Loucy (cell line): ENCODE measurements around the gene ANKRD34A.
A peak's percentile ranks its signal among the peaks of the same experiment; 100 is the strongest.

ENCODE experiments used
- H2AFZ ChIP-seq: fragments of 200-600 bp; sonication (generic); 2 replicates; pipeline ENCODE4 v1.6.0; 2016; ENCODE audit warnings: antibody characterized with exemption, mild to moderate bottlenecking, low read length, moderate library complexity
- H3F3A ChIP-seq: fragments of 200-600 bp; 2 replicates; pipeline ENCODE4 v1.6.0; 2016; ENCODE audit warnings: antibody characterized with exemption, low read depth, mild to moderate bottlenecking
- H3K27me3 ChIP-seq: fragments of 200-600 bp; sonication (generic); 2 replicates; pipeline ENCODE4 v1.6.1; 2014; ENCODE audit warnings: low read length, mild to moderate bottlenecking; ENCODE audit not compliant: insufficient read depth, poor library complexity, severe bottlenecking
- H3K36me3 ChIP-seq: fragments of 200-600 bp; sonication (generic); 2 replicates; pipeline ENCODE4 v1.6.1; 2016; ENCODE audit warnings: low read length; ENCODE audit not compliant: insufficient read depth
- H3K4me1 ChIP-seq: fragments of 200-600 bp; sonication (generic); 2 replicates; pipeline ENCODE4 v1.5.1; 2014; ENCODE audit warnings: low read length, mild to moderate bottlenecking; ENCODE audit not compliant: insufficient read depth, poor library complexity, severe bottlenecking
- H3K4me2 ChIP-seq: fragments of 200-600 bp; sonication (generic); 2 replicates; pipeline ENCODE4 v1.6.0; 2014; ENCODE audit warnings: antibody characterized with exemption, low read length, low read depth, mild to moderate bottlenecking; ENCODE audit not compliant: poor library complexity, severe bottlenecking
- H3K4me3 ChIP-seq: fragments of 200-600 bp; sonication (generic); 2 replicates; pipeline ENCODE4 v1.5.1; 2014; ENCODE audit warnings: low read length, mild to moderate bottlenecking, mixed read lengths; ENCODE audit not compliant: poor library complexity, severe bottlenecking
- H3K79me2 ChIP-seq: fragments of 200-600 bp; sonication (generic); 2 replicates; pipeline ENCODE4 v1.6.1; 2014; ENCODE audit warnings: low read length; ENCODE audit not compliant: insufficient read depth
- H3K9ac ChIP-seq: fragments of 200-600 bp; sonication (generic); 2 replicates; pipeline ENCODE4 v1.6.0; 2014; ENCODE audit warnings: mild to moderate bottlenecking, low read depth, low read length, moderate library complexity; ENCODE audit not compliant: poor library complexity, severe bottlenecking
- H3K9me2 ChIP-seq: fragments of 200-600 bp; sonication (generic); replicated peaks from 2 replicates; pipeline ENCODE4 v1.6.1; 2016; ENCODE audit warnings: low read depth, low read length, mixed read lengths
- H3K9me3 ChIP-seq: fragments of 200-600 bp; sonication (generic); 2 replicates; pipeline ENCODE4 v1.6.1; 2014; ENCODE audit warnings: mild to moderate bottlenecking, antibody characterized with exemption, low read length, low read depth; ENCODE audit not compliant: insufficient read depth
- H4K20me1 ChIP-seq: fragments of 200-600 bp; sonication (generic); 2 replicates; pipeline ENCODE4 v1.6.0; 2014; ENCODE audit warnings: antibody characterized with exemption, low read length, mild to moderate bottlenecking; ENCODE audit not compliant: insufficient read depth, poor library complexity, severe bottlenecking
- EZH2phosphoT487 ChIP-seq: fragments of 200-600 bp; IDR thresholded peaks from 2 replicates; pipeline ENCODE4 v1.6.1; 2018; ENCODE audit warnings: antibody characterized with exemption, mild to moderate bottlenecking, moderate library complexity, borderline replicate concordance
- TF ChIP-seq, protein P1 (sequence below): fragments of 200-600 bp; sonication (generic); conservative IDR thresholded peaks from 2 replicates; pipeline ENCODE4 v1.5.1; 2014; ENCODE audit warnings: mild to moderate bottlenecking, antibody characterized with exemption, low read length

ANKRD34A gene

DNA sequence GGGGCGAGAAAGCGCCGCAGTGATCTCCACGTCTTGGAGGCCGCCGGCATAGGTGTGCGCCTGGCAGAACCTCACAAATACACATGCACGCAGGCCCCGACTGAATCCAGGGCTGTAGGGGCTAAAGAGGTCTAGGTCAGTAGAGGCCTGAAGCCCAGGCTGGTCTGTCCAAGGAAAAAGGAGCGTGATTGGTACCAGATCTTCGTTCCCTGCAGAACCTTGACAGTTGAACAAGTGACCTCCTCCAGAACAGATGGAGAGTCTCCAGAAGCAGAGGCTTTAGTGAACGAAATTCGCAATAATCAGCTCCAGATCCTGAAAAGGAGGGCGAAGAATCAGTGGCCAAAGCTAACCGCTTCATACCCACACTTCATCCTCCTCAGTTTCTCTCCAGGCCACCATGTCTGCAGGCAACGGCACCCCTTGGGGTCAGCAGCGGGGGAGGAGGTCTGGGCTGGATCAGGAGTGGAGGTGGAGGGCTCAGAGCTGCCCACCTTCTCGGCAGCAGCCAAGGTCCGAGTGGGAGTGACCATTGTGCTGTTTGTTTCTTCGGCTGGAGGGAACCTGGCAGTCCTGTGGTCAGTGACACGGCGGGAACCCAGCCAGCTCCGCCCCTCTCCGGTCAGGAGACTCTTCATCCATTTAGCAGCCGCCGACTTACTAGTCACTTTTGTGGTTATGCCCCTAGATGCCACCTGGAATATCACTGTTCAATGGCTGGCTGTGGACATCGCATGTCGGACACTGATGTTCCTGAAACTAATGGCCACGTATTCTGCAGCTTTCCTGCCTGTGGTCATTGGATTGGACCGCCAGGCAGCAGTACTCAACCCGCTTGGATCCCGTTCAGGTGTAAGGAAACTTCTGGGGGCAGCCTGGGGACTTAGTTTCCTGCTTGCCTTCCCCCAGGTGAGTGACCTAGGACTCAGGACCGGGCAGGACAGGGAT is 45.1 kb downstream of the ANKRD34A start:
- Histone ChIP-seq H3K27me3 (no peaks in the 10 kb centered on the region), H3K4me1 (peaks cover 14% of the 10 kb centered on the region), H3K79me2 (peaks cover 12% of the 10 kb centered on the region; the same call in 1 of the 2 replicates), H3K36me3 (no peaks in the 10 kb centered on the region), H3K9me2 (no peaks in the 10 kb centered on the region), H3K9ac (peak overlapping the region; percentile 85), H3K9me3 (no peaks in the 10 kb centered on the region), H3K4me3 (peak overlapping the region; percentile 99), H2AFZ (peak overlapping the region; percentile 95), H3K4me2 (peak overlapping the region; percentile 86), H3F3A (0 out of 2 replicates have a peak, but pooled peaks cover 9% of the 10 kb centered on the region), H4K20me1 (no peaks in the 10 kb centered on the region)
- TF ChIP-seq, protein P1, sequence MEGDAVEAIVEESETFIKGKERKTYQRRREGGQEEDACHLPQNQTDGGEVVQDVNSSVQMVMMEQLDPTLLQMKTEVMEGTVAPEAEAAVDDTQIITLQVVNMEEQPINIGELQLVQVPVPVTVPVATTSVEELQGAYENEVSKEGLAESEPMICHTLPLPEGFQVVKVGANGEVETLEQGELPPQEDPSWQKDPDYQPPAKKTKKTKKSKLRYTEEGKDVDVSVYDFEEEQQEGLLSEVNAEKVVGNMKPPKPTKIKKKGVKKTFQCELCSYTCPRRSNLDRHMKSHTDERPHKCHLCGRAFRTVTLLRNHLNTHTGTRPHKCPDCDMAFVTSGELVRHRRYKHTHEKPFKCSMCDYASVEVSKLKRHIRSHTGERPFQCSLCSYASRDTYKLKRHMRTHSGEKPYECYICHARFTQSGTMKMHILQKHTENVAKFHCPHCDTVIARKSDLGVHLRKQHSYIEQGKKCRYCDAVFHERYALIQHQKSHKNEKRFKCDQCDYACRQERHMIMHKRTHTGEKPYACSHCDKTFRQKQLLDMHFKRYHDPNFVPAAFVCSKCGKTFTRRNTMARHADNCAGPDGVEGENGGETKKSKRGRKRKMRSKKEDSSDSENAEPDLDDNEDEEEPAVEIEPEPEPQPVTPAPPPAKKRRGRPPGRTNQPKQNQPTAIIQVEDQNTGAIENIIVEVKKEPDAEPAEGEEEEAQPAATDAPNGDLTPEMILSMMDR, result no peak
- TF ChIP-seq EZH2phosphoT487, result no peak

DNA sequence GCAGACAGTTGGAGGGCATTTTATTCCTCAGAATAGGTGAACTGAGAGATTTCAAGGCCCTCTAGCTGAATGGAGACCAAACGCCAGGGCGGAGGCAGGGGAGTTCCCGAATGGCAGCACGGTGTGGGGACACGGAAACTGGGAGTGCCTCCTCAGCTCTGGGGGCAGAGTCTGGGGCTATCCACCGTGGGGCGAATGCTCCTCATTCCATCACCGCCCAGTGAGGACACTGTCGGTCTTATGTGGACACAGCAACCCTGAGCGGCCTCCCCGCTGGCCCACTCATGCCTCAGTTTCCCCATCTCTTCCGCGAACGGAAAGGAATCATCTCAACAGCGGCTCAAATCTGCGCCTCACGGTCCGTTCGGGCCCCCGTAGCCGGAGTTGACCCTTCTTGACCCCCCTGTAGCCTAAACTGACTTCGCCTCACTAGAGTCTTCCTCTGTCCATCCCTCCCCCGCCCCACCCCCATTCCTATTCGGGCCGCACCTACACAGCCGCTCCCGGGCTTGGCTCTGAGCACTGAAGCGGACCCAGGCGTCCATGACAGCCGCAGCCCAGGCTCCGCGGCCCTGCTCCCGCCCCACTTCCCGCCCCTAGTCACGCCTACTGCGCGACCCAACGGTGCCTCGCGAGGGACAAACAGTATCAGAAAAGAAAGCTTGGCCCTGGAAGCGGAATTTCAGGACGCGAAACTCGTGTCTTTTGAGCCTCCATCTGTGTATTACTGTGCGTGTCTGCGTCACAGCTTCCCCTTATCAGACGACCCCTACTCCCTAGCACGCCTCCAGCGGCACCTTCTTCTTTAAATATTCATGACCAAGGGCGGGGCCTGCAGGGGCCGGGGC is 46.0 kb downstream of the ANKRD34A start, which contains the start of gene PEX11B:
PEX11B (minus strand) TSS at position 574 of the 848 bp plus-strand sequence; CDS start at position 545, 29 bp downstream.
- Histone ChIP-seq H3K4me3 (peak within 1 kb of the TSS; percentile 99), H3K27me3 (no peaks in the 10 kb centered on the region), H3K9me3 (no peaks in the 10 kb centered on the region), H3K9ac (peak within 1 kb of the TSS; percentile 85), H3F3A (0 out of 2 replicates have a peak, but pooled peaks cover 9% of the 10 kb centered on the region), H3K79me2 (peaks cover 12% of the 10 kb centered on the region; the same call in 1 of the 2 replicates), H3K9me2 (no peaks in the 10 kb centered on the region), H3K4me1 (peaks cover 14% of the 10 kb centered on the region), H4K20me1 (no peaks in the 10 kb centered on the region), H3K36me3 (no peaks in the 10 kb centered on the region), H2AFZ (peak within 1 kb of the TSS; percentile 95), H3K4me2 (peak within 1 kb of the TSS; percentile 86)
- TF ChIP-seq EZH2phosphoT487, result no peak
- TF ChIP-seq, protein P1, result no peak

- Histone ChIP-seq H3K4me2 (peak overlapping the region; percentile 86), H3K36me3 (no peaks in the 10 kb centered on the region), H3K4me3 (peak overlapping the region; percentile 99), H3K9me3 (no peaks in the 10 kb centered on the region), H3K9me2 (no peaks in the 10 kb centered on the region), H4K20me1 (no peaks in the 10 kb centered on the region), H3K27me3 (no peaks in the 10 kb centered on the region), H3K9ac (peak overlapping the region; percentile 85), H3K79me2 (peaks cover 12% of the 10 kb centered on the region; the same call in 1 of the 2 replicates), H3K4me1 (peaks cover 14% of the 10 kb centered on the region), H3F3A (0 out of 2 replicates have a peak, but pooled peaks cover 9% of the 10 kb centered on the region), H2AFZ (no peak overlapping the region)
- TF ChIP-seq, protein P1, result no peak
- TF ChIP-seq EZH2phosphoT487, result no peak
Measured at GRCh38 chr1:145917595-145917994, 46.8 kb downstream of the ANKRD34A start.
